Rectal smooth muscle tissue (tissue), 1 donor: ENCODE data around the gene GPC1.

Experiments used
- H3K27ac ChIP-seq: one replicate; pipeline ENCODE4 v1.7.0; 2013; ENCODE audit warnings: low read depth, low read length, inconsistent platforms
- H3K27me3 ChIP-seq: one replicate; pipeline ENCODE4 v1.7.0; 2013; ENCODE audit warnings: low read length; ENCODE audit not compliant: control insufficient read depth, insufficient read depth
- H3K36me3 ChIP-seq: one replicate; pipeline ENCODE4 v1.7.0; 2013; ENCODE audit warnings: low read length; ENCODE audit not compliant: control insufficient read depth, insufficient read depth
- H3K4me1 ChIP-seq: one replicate; pipeline ENCODE4 v1.7.0; 2013; ENCODE audit warnings: low read length; ENCODE audit not compliant: control insufficient read depth, insufficient read depth
- H3K4me3 ChIP-seq: one replicate; pipeline ENCODE4 v1.7.0; 2013; ENCODE audit warnings: low read length
- H3K9ac ChIP-seq: one replicate; pipeline ENCODE4 v1.7.0; 2013; ENCODE audit warnings: low read length

GPC1 gene

GRCh38 chr2:240455272-240455646 is 19.8 kb downstream of the GPC1 start:
- Histone ChIP-seq H3K9ac (no peak overlapping the region), H3K36me3 (no peaks in the 10 kb centered on the region), H3K27ac (no peak overlapping the region), H3K4me3 (no peak overlapping the region), H3K27me3 (peaks cover 10% of the 10 kb centered on the region), H3K4me1 (peaks cover 8% of the 10 kb centered on the region)

GRCh38 chr2:240455647-240456446 is 20.4 kb downstream of the GPC1 start:
- Histone ChIP-seq H3K27me3 (peaks cover 10% of the 10 kb centered on the region), H3K9ac (no peak overlapping the region), H3K36me3 (no peaks in the 10 kb centered on the region), H3K27ac (no peak overlapping the region), H3K4me3 (no peak overlapping the region), H3K4me1 (peaks cover 8% of the 10 kb centered on the region)

- Histone ChIP-seq H3K4me1 (peaks cover 5% of the 10 kb centered on the region), H3K9ac (no peak overlapping the region), H3K27ac (no peak overlapping the region), H3K4me3 (no peak overlapping the region), H3K27me3 (peaks cover 10% of the 10 kb centered on the region), H3K36me3 (no peaks in the 10 kb centered on the region)
Measured at GRCh38 chr2:240456447-240457222, 21.2 kb downstream of the GPC1 start.

GRCh38 chr2:240457223-240458043 is 22.0 kb downstream of the GPC1 start:
- H3K4me3 ChIP-seq, result no peak overlapping the region
- H3K9ac ChIP-seq, result no peak overlapping the region
- H3K27me3 ChIP-seq, result peaks cover 5% of the 10 kb centered on the region
- H3K27ac ChIP-seq, result no peak overlapping the region
- no peaks in the 10 kb centered on the region for H3K36me3 ChIP-seq
- H3K4me1 ChIP-seq, result no peaks in the 10 kb centered on the region

GRCh38 chr2:240458044-240458899 is 22.8 kb downstream of the GPC1 start:
- H3K27ac ChIP-seq, result no peak overlapping the region

GRCh38 chr2:240458900-240459391 is 23.5 kb downstream of the GPC1 start:
- no peak overlapping the region for H3K4me3 ChIP-seq
- H3K27ac ChIP-seq, result no peak overlapping the region
- peaks cover 1% of the 10 kb centered on the region for H3K36me3 ChIP-seq
- peaks cover 5% of the 10 kb centered on the region for H3K27me3 ChIP-seq
- H3K9ac ChIP-seq, result no peak overlapping the region
- no peaks in the 10 kb centered on the region for H3K4me1 ChIP-seq

More at GRCh38 chr2:240458044-240458899, 22.8 kb downstream of the GPC1 start:
- Histone ChIP-seq H3K27me3 (peaks cover 5% of the 10 kb centered on the region), H3K9ac (no peak overlapping the region), H3K4me1 (no peaks in the 10 kb centered on the region), H3K4me3 (no peak overlapping the region), H3K36me3 (no peaks in the 10 kb centered on the region)

GRCh38 chr2:240459401-240460252 is 24.2 kb downstream of the GPC1 start:
- Histone ChIP-seq H3K36me3 (peaks cover 6% of the 10 kb centered on the region), H3K4me1 (no peaks in the 10 kb centered on the region), H3K27ac (no peak overlapping the region), H3K27me3 (peaks cover 5% of the 10 kb centered on the region), H3K9ac (no peak overlapping the region), H3K4me3 (no peak overlapping the region)

- Histone ChIP-seq H3K36me3 (peaks cover 6% of the 10 kb centered on the region), H3K4me3 (no peak overlapping the region), H3K27me3 (peaks cover under 1% of the 10 kb centered on the region), H3K27ac (no peak overlapping the region), H3K4me1 (no peaks in the 10 kb centered on the region), H3K9ac (no peak overlapping the region)
Measured at GRCh38 chr2:240460253-240460711, 24.8 kb downstream of the GPC1 start.

GRCh38 chr2:240460781-240461431 is 25.4 kb downstream of the GPC1 start:
- H3K4me1 ChIP-seq, result no peaks in the 10 kb centered on the region

GRCh38 chr2:240461471-240462072 is 26.1 kb downstream of the GPC1 start:
- Histone ChIP-seq H3K27me3 (no peaks in the 10 kb centered on the region), H3K27ac (no peak overlapping the region), H3K36me3 (peaks cover 6% of the 10 kb centered on the region), H3K9ac (no peak overlapping the region), H3K4me3 (no peak overlapping the region), H3K4me1 (no peaks in the 10 kb centered on the region)

More at GRCh38 chr2:240460781-240461431, 25.4 kb downstream of the GPC1 start:
- Histone ChIP-seq H3K27me3 (no peaks in the 10 kb centered on the region), H3K9ac (no peak overlapping the region), H3K27ac (no peak overlapping the region), H3K4me3 (no peak overlapping the region), H3K36me3 (peaks cover 6% of the 10 kb centered on the region)
